H1 (cell line): ENCODE data around the gene NDUFB3. TPM values are rescaled to one million over a fixed set of nuclear protein-coding genes. Genes with fewer than 3 reads are reported as not detected.

Experiments
- CTCF ChIA-PET: fragments of 300-600 bp; sonication (Branson Sonifier 250); formaldehyde crosslinking; loops from one replicate; lab custom pipeline; 2021; ENCODE audit not compliant: partially characterized antibody; lab: Charles Lee
- POLR2A ChIA-PET: fragments of 300-600 bp; sonication (Branson Sonifier 250); formaldehyde crosslinking; loops from one replicate; lab custom pipeline; 2021; ENCODE audit warnings: inconsistent platforms; ENCODE audit not compliant: partially characterized antibody; lab: Charles Lee
- DNase-seq, 2 experiments: peaks; one replicate each; pipeline versions ENCODE4 v3.0.0 to v3.0.0-alpha.2; 2010 to 2022; ENCODE audit warnings: low spot score in 2 of 2, low read depth in 1 of 2, mixed read lengths in 1 of 2
- FAIRE-seq: peaks from 2 replicates; lab custom pipeline; 2011; peaks lifted over from hg19 to GRCh38; lab: Jason Lieb, UNC
- H2AFZ ChIP-seq: 2 replicates; pipeline ENCODE4 v1.8.1; 2012; ENCODE audit warnings: low read length, inconsistent platforms
- H2AK5ac ChIP-seq: 2 replicates; pipeline ENCODE4 v1.6.1; 2013; ENCODE audit warnings: low read depth, low read length
- H2BK120ac ChIP-seq: replicated peaks from 2 replicates; pipeline ENCODE3; 2013; ENCODE audit warnings: low read depth, low read length, inconsistent platforms
- H2BK12ac ChIP-seq: 2 replicates; pipeline ENCODE4 v1.6.1; 2013; ENCODE audit warnings: low read depth, low read length
- H2BK15ac ChIP-seq: 2 replicates; pipeline ENCODE4 v1.6.1; 2013; ENCODE audit warnings: low read length
- H2BK20ac ChIP-seq: 2 replicates; pipeline ENCODE4 v1.6.1; 2013; ENCODE audit warnings: low read length
- H2BK5ac ChIP-seq: 2 replicates; pipeline ENCODE4 v1.6.1; 2013; ENCODE audit warnings: low read depth, low read length
- H3K14ac ChIP-seq: 2 replicates; pipeline ENCODE4 v1.6.1; 2013; ENCODE audit warnings: inconsistent platforms; ENCODE audit not compliant: insufficient read length
- H3K18ac ChIP-seq: 2 replicates; pipeline ENCODE4 v1.6.1; 2013; ENCODE audit warnings: low read length; ENCODE audit errors: extremely low read depth
- H3K23ac ChIP-seq: 2 replicates; pipeline ENCODE4 v1.6.1; 2013; ENCODE audit warnings: inconsistent platforms; ENCODE audit not compliant: insufficient read length
- H3K23me2 ChIP-seq: 2 replicates; pipeline ENCODE4 v1.6.1; 2013; ENCODE audit warnings: low read depth, low read length
- H3K27ac ChIP-seq: 2 replicates; pipeline ENCODE4 v1.6.1; 2011; ENCODE audit warnings: low read depth, low read length, inconsistent platforms
- H3K27me3 ChIP-seq, 4 experiments: replicated peaks in 1 of 4; 1 replicate in 1 of 4; 2 replicates in 3 of 4; pipeline versions ENCODE4 v1.6.1 to v1.8.1; 2011 to 2013; ENCODE audit warnings: low read length in 3 of 4, mild to moderate bottlenecking in 3 of 4, inconsistent platforms in 2 of 4, mixed read lengths in 2 of 4, moderate library complexity in 1 of 4; ENCODE audit not compliant: control insufficient read depth in 3 of 4, insufficient read depth in 3 of 4; ENCODE audit errors: extremely low read depth in 1 of 4
- H3K36me3 ChIP-seq, 4 experiments: 2 replicates each; pipeline versions ENCODE4 v1.6.1 to v1.8.1; 2011 to 2013; ENCODE audit warnings: mild to moderate bottlenecking in 4 of 4, low read length in 3 of 4, moderate library complexity in 2 of 4, control low read depth in 1 of 4, inconsistent platforms in 1 of 4; ENCODE audit not compliant: insufficient read depth in 4 of 4, control insufficient read depth in 2 of 4
- H3K4ac ChIP-seq: replicated peaks from 2 replicates; pipeline ENCODE3; 2013; ENCODE audit warnings: low read length, low read depth, mixed read lengths, inconsistent platforms; ENCODE audit not compliant: insufficient read length
- H3K4me1 ChIP-seq, 4 experiments: replicated peaks in 1 of 4; 1 replicate in 1 of 4; 2 replicates in 3 of 4; pipeline versions ENCODE4 v1.6.1 to v1.8.1; 2011 to 2013; ENCODE audit warnings: low read length in 3 of 4, inconsistent platforms in 2 of 4, mixed read lengths in 1 of 4; ENCODE audit not compliant: insufficient read depth in 4 of 4, control insufficient read depth in 3 of 4
- H3K4me2 ChIP-seq, 2 experiments: 2 replicates each; pipeline versions ENCODE4 v1.6.1 to v1.8.1; 2011 to 2013; ENCODE audit warnings: low read depth in 2 of 2, low read length in 2 of 2, control low read depth in 1 of 2, inconsistent platforms in 1 of 2, mild to moderate bottlenecking in 1 of 2; ENCODE audit not compliant: insufficient read depth in 1 of 2
- H3K4me3 ChIP-seq, 4 experiments: fragments of 200-600, 300-600 bp in 1 of 4; sonication (generic), shearing (Covaris generic), sonication (Bioruptor Twin) in 1 of 4; 2 replicates each; pipeline versions ENCODE4 v1.5.1 to v1.8.1; 2011 to 2016; ENCODE audit warnings: low read length in 4 of 4, low read depth in 3 of 4, control low read depth in 2 of 4, inconsistent platforms in 2 of 4, mild to moderate bottlenecking in 2 of 4, mixed read lengths in 1 of 4, moderate library complexity in 1 of 4; ENCODE audit not compliant: insufficient read depth in 2 of 4; ENCODE audit errors: extremely low read depth in 1 of 4
- H3K56ac ChIP-seq: replicated peaks from 2 replicates; pipeline ENCODE3; 2013; ENCODE audit warnings: low read depth, mild to moderate bottlenecking, mixed read lengths, low read length, inconsistent platforms; ENCODE audit not compliant: insufficient read length
- H3K79me1 ChIP-seq: 2 replicates; pipeline ENCODE4 v1.6.1; 2013; ENCODE audit warnings: low read depth, low read length, control low read depth
- H3K79me2 ChIP-seq, 2 experiments: 2 replicates each; pipeline versions ENCODE4 v1.6.1 to v1.8.1; 2012 to 2013; ENCODE audit warnings: low read length in 2 of 2, mild to moderate bottlenecking in 2 of 2, inconsistent platforms in 1 of 2; ENCODE audit not compliant: insufficient read depth in 2 of 2, control insufficient read depth in 1 of 2
- H3K9ac ChIP-seq, 4 experiments: replicated peaks in 1 of 4; 1 replicate in 1 of 4; 2 replicates in 3 of 4; pipeline versions ENCODE4 v1.6.1 to v1.8.1; 2011 to 2013; ENCODE audit warnings: low read depth in 3 of 4, low read length in 3 of 4, control low read depth in 2 of 4, mild to moderate bottlenecking in 2 of 4, moderate library complexity in 2 of 4, inconsistent platforms in 1 of 4; ENCODE audit errors: extremely low read depth in 1 of 4
- H3K9me3 ChIP-seq, 2 experiments: 2 replicates each; pipeline versions ENCODE4 v1.6.1 to v1.8.1; 2012 to 2013; ENCODE audit warnings: mild to moderate bottlenecking in 2 of 2, moderate library complexity in 2 of 2, control low read depth in 1 of 2, inconsistent platforms in 1 of 2, low read depth in 1 of 2, low read length in 1 of 2, mixed read lengths in 1 of 2; ENCODE audit not compliant: insufficient read depth in 2 of 2
- H4K20me1 ChIP-seq, 2 experiments: replicated peaks in 1 of 2; 2 replicates each; pipeline versions ENCODE3 to v1.8.1; 2011 to 2013; ENCODE audit warnings: inconsistent platforms in 2 of 2, low read length in 2 of 2, mild to moderate bottlenecking in 1 of 2; ENCODE audit not compliant: insufficient read depth in 2 of 2, control insufficient read depth in 1 of 2
- H4K5ac ChIP-seq: 2 replicates; pipeline ENCODE4 v1.6.1; 2013; ENCODE audit warnings: low read length, low read depth, mixed read lengths, inconsistent platforms; ENCODE audit not compliant: insufficient read length
- H4K8ac ChIP-seq: 2 replicates; pipeline ENCODE4 v1.8.0; 2013; ENCODE audit warnings: mild to moderate bottlenecking, moderate library complexity, low read length, inconsistent platforms; ENCODE audit not compliant: insufficient read depth; ENCODE audit errors: extremely low read depth
- H4K91ac ChIP-seq: replicated peaks from 2 replicates; pipeline ENCODE3; 2013; ENCODE audit warnings: low read length, mixed read lengths, inconsistent platforms; ENCODE audit not compliant: insufficient read length
- FOSL1 ChIP-seq: IDR thresholded peaks from 2 replicates; pipeline ENCODE4 v1.6.1; 2011; ENCODE audit warnings: mild to moderate bottlenecking, low read depth, low read length, moderate library complexity; ENCODE audit not compliant: insufficient read depth
- GTF2F1 ChIP-seq: IDR thresholded peaks from 2 replicates; pipeline ENCODE4 v1.6.1; 2012; ENCODE audit warnings: low read depth, low read length, improper control_type of control experiment, borderline replicate concordance
- TAF7 ChIP-seq: optimal IDR thresholded peaks from 2 replicates; pipeline ENCODE3; 2011; ENCODE audit warnings: low read depth, mild to moderate bottlenecking, inconsistent platforms, low read length, moderate library complexity, borderline replicate concordance
- WGBS, 2 experiments: shearing (Covaris generic) in 1 of 2; methylation state at CpG; one replicate each; pipeline versions ENCODE4 v1.1.6 to v1.1.7; 2013 to 2015; ENCODE audit warnings: low lambda C conversion rate in 2 of 2, mixed read lengths in 2 of 2, inconsistent platforms in 1 of 2, low coverage in 1 of 2, missing lambda C conversion rate in 1 of 2; ENCODE audit not compliant: insufficient replicate concordance in 2 of 2, insufficient coverage in 1 of 2, insufficient read length in 1 of 2; ENCODE audit errors: extremely low coverage in 1 of 2, missing lambda C conversion rate in 1 of 2; 5-methylcytosine and 5-hydroxymethylcytosine counted together
- polyA plus RNA-seq, 7 experiments: library from polyadenylated mRNA; depleted of rRNA in 3 of 7; stranded (reverse) in 5 of 7; unstranded in 2 of 7; fragments of >200 nt in 5 of 7; fragments of 200-250 nt in 2 of 7; gene quantifications; 1 replicate in 5 of 7; 2 replicates in 1 of 7; 4 replicates in 1 of 7; pipeline versions ENCODE4 v1.2.1 to v1.2.3, GENCODE V29; 2011 to 2013; ENCODE audit warnings: missing spikeins in 2 of 7, mixed read lengths in 2 of 7
- total RNA-seq: library from RNA; stranded (reverse); fragmentation: NEBNext Ultra II Directional; extraction: Animal tissue kit (Norgen Biotek cat#: 25700); gene quantifications from 2 replicates; pipeline ENCODE4 v1.2.1, GENCODE V29; 2021

NDUFB3 gene
- total and polyA plus RNA-seq, 2 of the 8 experiments (the other 6 are each of a cell fraction or from before 2014, with no cell fraction given) = 38.2 to 55.3 TPM

- Histone ChIP-seq H2BK20ac (no peak overlapping the region), H4K20me1 (no peaks in the 10 kb centered on the region), H3K23ac (no peak overlapping the region), H3K9ac (no peak overlapping the region), H2BK12ac (no peak overlapping the region), H3K27me3 (no peaks in the 10 kb centered on the region), H3K23me2 (peaks cover 2% of the 10 kb centered on the region; the same call in 1 of the 2 replicates), H3K79me1 (no peaks in the 10 kb centered on the region), H3K18ac (no peak overlapping the region), H3K27ac (no peak overlapping the region), H3K4me1 (no peaks in the 10 kb centered on the region), H3K36me3 (no peaks in the 10 kb centered on the region), H3K79me2 (no peaks in the 10 kb centered on the region), H3K4me2 (no peak overlapping the region), H3K14ac (no peak overlapping the region), H2BK120ac (no peak overlapping the region), H2BK5ac (no peak overlapping the region), H3K56ac (no peak overlapping the region), H2AFZ (no peak overlapping the region), H4K5ac (no peak overlapping the region), H2BK15ac (no peak overlapping the region), H2AK5ac (no peak overlapping the region), H3K4me3 (no peak overlapping the region), H3K9me3 (no peaks in the 10 kb centered on the region), H3K4ac (no peak overlapping the region), H4K8ac (no peak overlapping the region), H4K91ac (no peak overlapping the region)
- DNase-seq (no peak), FAIRE-seq (no peak)
- POLR2A ChIA-PET = interaction anchor here (1.0 kb wide), 1 partner anchor 10 kb away, joined by 3 read pairs; no protein-coding TSS in a partner anchor
- CTCF ChIA-PET = interaction anchor here (0.6 to 3.6 kb wide), 5 partner anchors 8 to 49 kb away, joined by 3 to 10 read pairs (median 4); no protein-coding TSS in a partner anchor
- WGBS, 2 experiments = 95% methylated on average over 2 of the region's 2 CpGs; no CpG with 5 or more reads in 1 of the 2 experiments
- no peak for TF ChIP-seq TAF7
- no peak for TF ChIP-seq GTF2F1
- no peak for TF ChIP-seq FOSL1
These were observed 36.5 kb downstream of the NDUFB3 start for GRCh38 chr2:201108341-201108740.
